Measurements from ENCODE around the gene MYRFL.
"Not testable (repeated sequence)": the region's sequence is repeated elsewhere in the genome, so short reads cannot be mapped to it uniquely, and the experiment has no call there.

Gene MYRFL

GRCh38 chr12:69824966-69825560 is at the start of gene MYRFL:
Gene MYRFL (plus strand): TSS chr12:69825227. CDS start chr12:69825518, 291 bp downstream.
- no peak for FAIRE-seq

DNA sequence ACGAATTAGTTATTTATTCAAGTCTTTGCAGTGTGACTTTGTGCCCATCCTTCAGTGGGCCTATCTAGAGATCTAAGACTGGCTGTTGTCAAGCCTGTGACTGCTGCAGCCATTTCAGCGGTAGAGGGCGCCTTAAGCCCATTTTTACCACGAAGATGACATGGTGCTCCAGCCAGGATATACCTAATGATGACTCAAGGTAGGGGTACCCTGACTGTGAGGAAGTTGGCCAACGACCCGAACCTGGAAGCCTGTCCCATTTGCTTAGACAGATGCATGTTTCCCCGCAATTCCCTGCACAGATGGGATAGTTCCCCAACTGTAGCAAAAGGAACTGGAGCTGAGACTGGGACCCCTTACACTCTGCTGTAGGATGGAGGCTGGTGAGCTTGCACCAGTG is 45.1 kb upstream of the MYRFL start:
- no peak for FAIRE-seq

DNA sequence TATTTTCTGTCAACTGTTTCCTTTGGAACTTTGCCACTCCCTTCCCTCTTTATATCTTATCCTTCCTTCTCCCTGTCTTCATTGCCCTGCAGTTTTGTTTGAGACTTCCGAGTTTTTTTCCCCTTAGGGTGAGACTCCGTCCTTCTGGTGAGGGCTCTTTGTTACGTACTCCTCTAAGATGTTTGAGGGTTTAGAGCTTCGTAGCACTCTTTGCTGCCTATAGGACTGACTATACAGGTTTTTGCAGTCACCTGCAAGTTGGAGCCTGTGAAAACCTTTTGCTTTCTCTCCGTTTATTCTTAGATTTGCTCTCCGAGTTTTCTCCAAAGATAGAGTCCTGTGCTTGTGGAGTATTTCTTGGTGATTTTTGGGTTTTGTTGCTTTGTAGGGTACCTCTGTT is 41.7 kb upstream of the MYRFL start:
- no peak for FAIRE-seq

GRCh38 chr12:69789351-69789750 is 35.7 kb upstream of the MYRFL start:
- no peak for FAIRE-seq

DNA sequence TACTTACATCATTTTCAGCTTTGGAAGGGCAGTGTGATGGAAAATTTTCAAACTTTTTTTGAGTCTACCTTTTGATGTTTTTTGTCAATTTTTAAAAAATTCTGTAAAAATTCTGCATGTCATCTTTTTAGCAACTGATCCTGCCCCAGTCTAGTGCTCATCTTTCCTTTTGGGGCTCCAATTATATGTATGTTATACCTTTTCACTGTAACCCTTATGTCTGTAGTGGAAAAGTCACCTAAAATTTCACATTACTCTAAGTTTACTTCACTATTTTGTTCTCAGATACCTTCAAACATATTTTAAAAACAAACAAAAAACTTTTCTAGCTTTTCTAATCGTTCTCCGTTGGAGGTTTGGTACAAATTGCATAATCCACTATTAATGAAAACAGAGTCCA is 32.5 kb upstream of the MYRFL start:
- FAIRE-seq = no peak

GRCh38 chr12:69807101-69807897 is 17.7 kb upstream of the MYRFL start:
- not testable (repeated sequence) for FAIRE-seq

GRCh38 chr12:69810870-69811498 is 14.0 kb upstream of the MYRFL start:
- no peak for FAIRE-seq

DNA sequence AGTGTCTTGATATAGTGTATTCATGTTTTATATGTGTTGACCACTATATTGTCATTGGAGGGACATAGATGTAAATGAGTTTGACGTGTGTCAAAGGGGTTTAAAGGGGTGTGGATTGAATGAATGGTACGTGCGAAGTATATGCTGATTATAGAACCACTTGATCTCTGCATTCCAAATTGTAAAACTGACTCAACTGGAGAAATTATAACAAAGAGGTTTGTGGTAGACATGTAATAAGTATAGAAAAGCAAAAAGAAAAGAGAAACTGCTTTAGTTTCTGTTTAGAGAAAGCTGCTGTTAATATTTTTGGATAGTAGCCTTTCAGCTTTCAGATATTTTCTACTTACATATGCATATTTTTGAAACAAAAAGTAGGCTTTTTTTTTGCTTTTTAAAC is 8.9 kb upstream of the MYRFL start:
- FAIRE-seq = no peak

- FAIRE-seq = no peak
Observed at GRCh38 chr12:69821032-69821455, 4.0 kb upstream of the MYRFL start.

DNA sequence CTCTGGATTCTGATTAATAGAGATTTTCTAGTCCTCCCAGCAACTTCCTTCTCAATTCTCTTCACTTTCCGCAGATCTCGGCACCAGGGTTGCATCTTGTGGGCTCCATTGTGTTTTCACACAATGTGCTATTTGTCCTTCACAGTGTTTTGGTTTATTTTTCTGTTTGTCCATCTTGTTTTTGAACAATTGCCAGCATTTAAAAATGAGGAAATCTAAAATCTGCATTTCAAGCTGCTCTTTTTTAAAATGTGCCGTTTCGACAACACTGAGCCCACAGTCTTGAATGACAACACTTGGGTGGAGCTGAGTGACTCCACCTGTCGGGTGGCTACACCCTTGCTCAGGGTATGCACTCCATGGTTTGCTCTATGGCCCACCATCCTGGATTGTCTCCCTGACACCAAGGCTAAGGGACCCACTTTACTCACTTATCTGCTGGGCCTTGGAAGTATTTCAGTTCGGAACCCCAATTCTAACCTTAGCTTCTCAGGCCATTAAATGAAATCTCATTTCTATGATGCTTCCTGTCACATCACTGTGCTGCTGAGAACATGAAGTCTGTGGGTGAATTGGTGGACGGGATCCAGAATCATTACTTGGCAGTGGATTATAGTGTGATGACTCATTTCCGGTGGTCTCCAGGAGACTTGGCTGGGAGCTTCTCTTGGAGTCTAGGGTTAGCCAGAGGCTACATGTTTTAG is 3.4 kb upstream of the MYRFL start:
- no peak for FAIRE-seq

DNA sequence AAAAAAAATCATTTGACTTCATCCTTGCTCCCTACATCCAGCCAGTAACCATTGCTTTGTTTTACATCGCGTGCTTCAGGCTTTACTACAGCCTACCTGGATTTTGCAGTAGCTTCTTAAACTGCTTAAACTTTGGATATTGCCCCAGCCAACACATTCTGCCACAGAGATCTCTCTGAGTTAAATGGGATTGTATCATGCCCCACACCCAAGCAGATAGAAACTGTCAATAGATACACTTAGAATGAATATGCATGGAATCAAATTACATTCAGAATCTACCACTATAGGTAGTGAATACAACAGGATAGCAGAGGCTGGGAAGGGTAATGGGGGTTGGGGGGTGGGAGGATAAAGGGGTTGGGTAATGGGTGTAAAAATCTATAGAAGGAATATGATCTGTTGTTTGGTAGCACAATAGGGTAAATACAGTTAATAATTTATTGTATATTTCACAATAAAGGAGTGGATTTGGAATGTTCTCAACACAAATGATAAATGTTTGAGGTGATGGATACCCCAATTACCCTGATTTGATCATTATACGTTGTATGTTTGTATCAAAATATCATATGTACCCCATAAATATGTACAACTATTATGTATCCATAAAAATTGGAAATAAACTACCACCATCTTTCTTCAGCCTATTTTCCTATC is 2.7 kb upstream of the MYRFL start:
- FAIRE-seq = no peak

DNA sequence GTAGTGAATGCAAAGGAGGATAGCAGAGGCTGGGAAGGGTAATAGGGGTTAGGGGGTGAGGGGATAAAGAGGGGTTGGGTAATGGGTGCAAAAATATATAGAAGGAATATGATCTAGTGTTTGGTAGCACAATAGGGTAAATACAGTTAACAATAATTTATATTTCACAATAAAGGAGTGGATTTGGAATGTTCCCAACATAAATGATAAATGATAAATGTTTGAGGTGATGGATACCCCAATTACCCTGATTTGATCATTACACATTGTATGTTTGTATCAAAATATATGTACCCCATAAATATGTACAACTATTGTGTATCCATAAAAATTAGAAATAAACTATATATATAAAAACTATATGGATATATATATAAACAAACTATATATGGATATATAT is 999 bp upstream of the MYRFL start:
- FAIRE-seq = no peak

DNA sequence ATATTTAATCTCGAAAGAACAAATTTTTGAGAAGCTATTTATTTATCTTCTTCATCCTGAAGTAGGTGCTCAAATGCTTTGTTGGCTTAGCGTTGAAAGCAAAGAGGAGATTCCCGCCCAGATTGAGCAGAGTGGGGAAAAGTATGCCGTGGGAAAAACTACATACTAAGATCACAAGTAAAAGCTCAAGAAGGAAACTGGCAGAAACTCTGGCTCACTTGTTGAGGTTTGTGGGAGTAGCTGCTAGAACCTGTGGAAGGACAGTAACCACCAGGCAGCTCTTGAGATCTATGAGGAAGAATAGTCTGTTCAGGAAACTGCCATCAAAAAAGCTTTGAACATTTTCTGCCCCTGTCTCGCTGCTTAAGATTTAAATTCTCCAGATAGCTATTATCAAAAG is 3.9 kb downstream of the MYRFL start:
- no peak for FAIRE-seq

- no peak for FAIRE-seq
Observed at GRCh38 chr12:69833696-69834095, 8.7 kb downstream of the MYRFL start.

DNA sequence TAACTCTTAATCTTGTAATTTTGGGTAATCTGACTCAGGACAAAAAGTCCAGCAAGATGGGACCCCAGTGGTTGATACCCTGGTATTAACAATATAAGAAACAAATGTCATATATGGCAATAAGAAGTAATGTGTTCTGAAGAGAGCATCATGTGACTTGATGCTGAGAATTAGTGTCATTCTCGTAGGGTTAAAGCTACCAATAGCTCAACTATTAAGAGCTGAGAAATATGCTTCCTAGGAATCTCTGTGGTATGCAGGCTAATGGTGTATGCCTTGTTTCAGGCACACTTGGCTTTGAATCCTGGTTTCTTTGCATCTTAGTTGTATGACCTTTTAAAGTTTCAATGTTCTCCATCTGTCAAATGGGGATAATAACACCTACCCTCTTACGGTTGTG is 9.1 kb downstream of the MYRFL start:
- no peak for FAIRE-seq

DNA sequence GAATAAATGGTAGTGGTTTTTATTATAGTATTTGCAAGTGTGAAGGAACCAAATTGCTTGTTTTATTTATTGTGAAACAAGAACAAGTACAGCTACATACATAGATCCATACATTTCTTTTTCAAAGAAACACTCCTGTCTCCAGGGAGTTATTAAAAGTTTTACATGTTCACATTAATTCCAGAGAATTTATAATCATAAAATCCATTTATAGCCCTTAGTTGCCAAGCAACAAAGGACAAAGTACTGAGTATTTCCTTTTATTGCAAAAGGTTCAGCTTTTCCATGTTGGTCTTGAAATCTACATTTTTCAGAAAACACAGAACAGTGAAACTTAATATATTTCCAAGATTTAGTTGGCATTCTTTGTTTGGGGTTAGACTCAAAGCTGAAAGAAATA is 9.5 kb downstream of the MYRFL start:
- FAIRE-seq = no peak

- FAIRE-seq = no peak
Observed at GRCh38 chr12:69835081-69835480, 10.1 kb downstream of the MYRFL start.

DNA sequence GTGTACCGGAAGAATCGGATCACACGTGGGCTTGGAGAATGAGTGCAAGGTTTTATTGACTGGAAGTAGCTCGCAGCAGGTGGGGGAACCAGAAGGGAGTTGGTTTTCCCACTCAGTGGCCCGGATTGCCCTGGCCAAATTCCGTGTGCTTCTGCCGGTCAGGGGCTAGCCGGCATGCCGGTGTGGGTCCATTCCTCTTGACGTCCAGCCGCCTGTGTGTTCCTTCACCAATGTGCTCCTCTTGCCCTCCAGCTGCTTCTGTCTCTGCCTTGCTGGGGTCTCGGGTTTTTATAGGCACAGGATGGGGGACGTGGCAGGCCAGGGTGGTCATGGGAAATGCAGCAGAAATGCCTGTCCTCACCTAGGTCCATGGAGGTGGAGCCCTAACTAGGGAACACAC is 11.0 kb downstream of the MYRFL start:
- no peak for FAIRE-seq

- no peak for FAIRE-seq
Observed at GRCh38 chr12:69837191-69837590, 12.2 kb downstream of the MYRFL start.

DNA sequence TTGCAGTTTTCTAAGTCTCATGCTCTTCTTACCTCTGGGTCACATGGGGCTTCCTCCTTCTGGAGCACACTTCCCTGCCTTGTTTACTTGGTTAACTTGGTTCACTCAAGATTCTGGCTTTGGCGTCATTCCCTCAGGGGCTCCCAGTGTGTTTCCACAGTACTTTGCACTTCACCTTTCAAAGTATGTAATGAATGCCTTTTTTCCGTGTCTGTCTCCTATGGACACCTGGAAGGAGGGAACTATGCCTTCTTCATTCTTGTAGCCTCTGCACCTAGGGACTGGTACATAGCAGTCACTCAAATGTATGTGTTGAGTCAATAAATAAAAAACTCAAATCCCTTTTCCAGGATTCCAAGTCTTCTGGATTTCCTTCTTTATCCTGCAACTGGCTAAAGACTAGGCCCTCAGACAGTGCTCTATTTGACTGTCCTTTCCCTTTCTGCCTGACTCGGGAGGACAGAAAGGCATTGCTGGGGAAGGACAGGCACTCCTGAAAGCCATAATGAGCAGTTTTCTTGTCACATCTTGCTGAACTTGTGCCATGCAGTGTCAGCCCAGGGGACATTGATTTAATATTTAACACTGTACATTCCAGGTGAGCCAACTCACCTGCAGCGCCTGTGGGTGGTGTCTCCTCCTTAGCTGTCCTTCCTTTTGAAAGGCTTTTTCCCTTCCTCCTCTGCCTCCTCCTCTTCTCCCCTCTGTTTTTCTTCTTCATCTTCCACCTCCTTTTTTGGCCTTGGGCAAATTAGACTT is 12.8 kb downstream of the MYRFL start:
- no peak for FAIRE-seq

DNA sequence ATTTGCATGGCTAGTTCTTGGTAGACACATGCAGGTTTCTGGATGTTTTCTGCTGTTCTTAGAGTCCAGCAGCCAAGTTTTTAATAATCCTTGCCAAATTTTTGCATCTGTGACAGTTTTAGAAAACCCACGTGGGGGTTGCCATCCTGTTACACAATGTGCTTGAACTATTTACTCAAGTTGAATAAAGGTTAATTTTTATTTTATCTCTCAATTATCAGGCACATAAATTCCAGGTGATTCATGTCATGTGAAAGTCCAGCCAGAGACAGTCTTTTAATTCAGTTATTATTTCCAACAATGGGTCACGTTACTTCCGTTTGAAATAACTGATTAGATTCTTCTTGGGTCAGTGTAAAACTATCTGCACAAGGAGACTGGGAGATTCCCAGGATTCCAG is 15.7 kb downstream of the MYRFL start:
- no peak for FAIRE-seq

GRCh38 chr12:69843608-69844007 is 18.6 kb downstream of the MYRFL start:
- FAIRE-seq = no peak

Data from G401.6 (cell line).